ENCODE measurements around the gene ANKRD18A.
A peak's percentile ranks its signal among the peaks of the same experiment; 100 is the strongest.

The ANKRD18A gene

GRCh38 chr9:38668791-38669466 lies 48.5 kb upstream of the ANKRD18A start:
- POLR2A ChIA-PET = no interaction called here
- no peak overlapping the region for H3K27ac ChIP-seq (ENCODE audit: extremely low read depth, low read depth, low read length)

GRCh38 chr9:38662763-38663593 lies 42.6 kb upstream of the ANKRD18A start:
- Histone ChIP-seq H3K9me3 (ENCODE audit: control insufficient read depth, insufficient read depth, low read depth, low read length) (no peaks in the 10 kb centered on the region), H3K36me3 (ENCODE audit: control insufficient read depth in 2 of 2, insufficient read depth in 1 of 2, low read length in 2 of 2) (no peaks in the 10 kb centered on the region), H3K27ac (ENCODE audit: extremely low read depth, low read depth, low read length) (no peak overlapping the region), H3K4me1 (ENCODE audit: control insufficient read depth, insufficient read depth, low read length) (no peaks in the 10 kb centered on the region), H3K4me3 (ENCODE audit: low read depth, low read length) (no peak overlapping the region)
- CTCF ChIA-PET = interaction anchor here (0.7 to 1.9 kb wide), 5 partner anchors 9 to 53 kb away, joined by 3 to 11 read pairs (median 3); no protein-coding TSS in a partner anchor
- POLR2A ChIA-PET = no interaction called here
- TF ChIP-seq ZNF513 (tag by site-specific recombination; IDR thresholded peaks at IDR 0.05) (no peak), ZNF654 (tag by site-specific recombination; IDR thresholded peaks at IDR 0.05; ENCODE audit: low read depth) (peak; percentile 30; the same call in 1 of the 2 replicates)

More at GRCh38 chr9:38668791-38669466, 48.5 kb upstream of the ANKRD18A start:
- TF ChIP-seq ZNF16 (tag by site-specific recombination; IDR thresholded peaks at IDR 0.05; ENCODE audit: low read depth) (no peak), EGR2 (tag by site-specific recombination; IDR thresholded peaks at IDR 0.05; ENCODE audit: low read depth) (no peak), SP2 (tag by site-specific recombination; IDR thresholded peaks at IDR 0.05) (no peak), ZNF10 (tag by site-specific recombination; IDR thresholded peaks at IDR 0.05) (no peak), TCF7L2 (IDR thresholded peaks at IDR 0.05; ENCODE audit: borderline replicate concordance, low read depth, low read length) (no peak), ZNF174 (tag by site-specific recombination; IDR thresholded peaks at IDR 0.05) (no peak), ZNF350 (tag by site-specific recombination; IDR thresholded peaks at IDR 0.05) (no peak), ZNF560 (tag by site-specific recombination; IDR thresholded peaks at IDR 0.05; ENCODE audit: borderline replicate concordance) (no peak), ZNF571 (tag by site-specific recombination; IDR thresholded peaks at IDR 0.05) (no peak), ZBTB8A (tag by site-specific recombination; IDR thresholded peaks at IDR 0.05) (no peak), ZFP37 (tag by site-specific recombination; IDR thresholded peaks at IDR 0.05) (no peak), ZNF585B (tag by site-specific recombination; IDR thresholded peaks at IDR 0.05) (no peak), ZBTB11 (tag by site-specific recombination; conservative IDR thresholded peaks at IDR 0.05; ENCODE audit: low read depth) (no peak), ZNF501 (tag by site-specific recombination; IDR thresholded peaks at IDR 0.05) (no peak), ZNF785 (tag by site-specific recombination; IDR thresholded peaks at IDR 0.05) (no peak)
- no peaks in the 10 kb centered on the region for H3K9me3 ChIP-seq (ENCODE audit: control insufficient read depth, insufficient read depth, low read depth, low read length)
- no peaks in the 10 kb centered on the region for H3K36me3 ChIP-seq (ENCODE audit: control insufficient read depth in 2 of 2, insufficient read depth in 1 of 2, low read length in 2 of 2)
- peaks cover 3% of the 10 kb centered on the region; the same call in 1 of the 2 replicates for H3K4me1 ChIP-seq (ENCODE audit: control insufficient read depth, insufficient read depth, low read length)
- CTCF ChIA-PET = no interaction called here
- no peak overlapping the region for H3K4me3 ChIP-seq (ENCODE audit: low read depth, low read length)

Measured in HEK293 (cell line).